ENCODE data around the gene PRCC. TPM values are rescaled to one million over a fixed set of nuclear protein-coding genes. Genes with fewer than 3 reads are reported as not detected.
A peak's percentile ranks its signal among the peaks of the same experiment; 100 is the strongest.

PRCC gene
- polyA plus RNA-seq, 12 donors, result 59.0 to 97.7 (median 65.5) TPM; not detected in 1

DNA sequence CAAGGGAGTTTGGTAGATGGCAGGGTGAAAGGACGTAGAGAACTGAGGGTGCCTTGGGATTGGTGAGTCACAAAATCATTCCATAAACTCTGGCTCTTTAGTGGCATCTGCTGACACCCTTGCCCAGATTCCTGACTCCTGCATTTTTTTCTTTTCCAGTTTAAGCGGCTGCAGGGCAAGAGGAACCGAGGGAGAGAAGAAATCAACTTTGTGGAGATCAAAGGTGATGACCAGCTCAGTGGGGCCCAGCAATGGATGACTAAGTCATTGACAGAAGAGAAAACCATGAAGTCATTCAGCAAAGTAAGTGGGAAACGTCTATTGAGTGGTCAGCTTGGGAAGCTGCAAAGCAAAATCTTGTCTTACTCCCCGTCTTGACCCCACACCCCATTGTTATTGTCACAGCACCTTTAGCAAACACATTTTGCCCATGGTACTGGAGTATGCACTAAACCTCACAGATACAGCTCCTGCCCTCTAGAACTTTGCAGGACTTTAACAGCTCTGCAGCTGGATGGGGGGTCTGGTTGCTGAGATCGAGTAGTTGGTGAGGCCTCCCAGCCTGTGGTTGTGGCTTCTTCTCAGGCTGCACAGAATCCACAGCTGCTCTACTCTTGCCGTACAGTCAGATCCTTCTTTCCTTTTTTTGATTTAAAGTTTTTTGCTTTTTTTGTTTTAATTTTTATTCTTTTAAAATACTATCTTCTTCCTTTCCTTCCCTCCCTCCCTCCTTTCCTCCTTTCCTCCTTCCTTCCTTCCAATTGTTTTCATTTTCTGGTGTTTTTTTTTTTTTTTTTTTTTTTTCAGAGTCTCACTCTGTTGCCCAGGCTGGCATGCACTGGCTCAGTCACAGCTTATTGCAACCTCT lies 27.4 kb downstream of the PRCC start:
- DNase-seq, result no peak

DNA sequence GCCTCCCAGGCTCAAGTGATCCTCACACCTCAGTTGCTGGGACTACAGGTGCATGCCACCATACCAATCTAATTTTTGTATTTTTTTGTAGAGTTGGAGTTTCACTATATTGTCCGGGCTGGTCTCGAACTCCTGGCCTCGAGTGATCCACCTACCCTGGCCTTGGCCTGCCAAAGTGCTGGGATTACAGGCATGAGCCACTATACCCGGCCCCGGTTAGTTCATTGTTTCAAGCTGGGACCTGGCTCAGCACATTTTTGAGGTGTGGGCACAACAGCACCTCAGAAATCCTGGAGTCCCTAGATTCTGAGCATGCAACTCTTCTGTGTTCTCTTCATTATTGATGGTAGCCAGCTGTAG lies 28.0 kb downstream of the PRCC start:
- no peak for DNase-seq

DNA sequence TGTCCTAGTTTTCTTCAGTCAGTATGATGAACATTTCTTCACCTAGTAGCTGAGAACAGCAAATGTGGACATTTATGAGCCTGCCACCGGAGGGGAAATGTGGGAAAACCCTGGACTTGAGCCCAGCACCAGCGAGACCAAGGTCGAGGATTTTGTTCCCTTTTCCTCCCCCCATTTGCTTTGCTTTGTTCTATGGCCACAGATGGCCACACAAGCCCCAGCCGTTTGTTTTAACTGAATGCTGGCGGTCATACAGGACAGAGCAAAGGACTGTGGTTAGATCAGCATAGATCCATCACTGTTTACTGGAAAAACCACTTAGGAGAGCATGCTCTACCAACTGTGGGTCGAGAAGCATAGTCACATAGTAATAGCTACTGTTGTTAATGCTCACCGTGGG lies 28.5 kb downstream of the PRCC start:
- DNase-seq, result no peak

DNA sequence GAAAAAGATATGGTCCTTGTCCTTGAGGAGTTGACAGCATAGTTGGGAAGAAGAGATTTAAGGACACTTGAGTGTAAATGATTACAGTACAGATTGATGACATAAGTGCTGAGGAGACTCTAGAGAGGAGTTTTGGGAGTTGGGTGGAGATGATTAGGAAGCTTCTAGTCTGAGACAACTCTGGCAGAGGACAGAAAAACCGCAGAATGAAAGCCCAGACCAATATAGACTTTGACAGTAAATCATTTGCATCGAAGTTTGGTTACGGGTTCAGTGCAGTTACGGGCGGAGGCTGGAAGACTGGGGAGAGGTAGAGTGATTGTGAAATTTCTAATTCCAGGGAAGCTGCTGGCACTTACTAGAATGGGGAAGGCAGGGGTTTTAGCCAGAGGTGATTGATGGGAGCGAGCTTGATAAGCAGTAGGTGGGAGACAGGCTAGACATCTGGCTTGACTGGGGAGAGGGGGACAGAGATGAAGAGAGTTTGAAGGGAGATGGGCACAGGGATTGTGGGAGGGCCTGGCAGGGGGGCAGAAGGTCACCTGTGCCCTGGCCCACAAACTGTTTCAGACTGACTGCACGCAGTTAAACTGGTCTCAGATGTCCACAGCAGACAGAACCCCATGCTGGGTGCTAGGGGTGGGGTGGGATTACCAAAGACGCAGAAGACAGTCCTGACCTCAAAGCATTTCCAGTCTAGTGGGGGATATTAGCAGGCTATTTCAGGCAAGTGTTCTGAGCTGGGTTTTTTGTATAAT lies 29.2 kb downstream of the PRCC start:
- DNase-seq, result no peak

DNA sequence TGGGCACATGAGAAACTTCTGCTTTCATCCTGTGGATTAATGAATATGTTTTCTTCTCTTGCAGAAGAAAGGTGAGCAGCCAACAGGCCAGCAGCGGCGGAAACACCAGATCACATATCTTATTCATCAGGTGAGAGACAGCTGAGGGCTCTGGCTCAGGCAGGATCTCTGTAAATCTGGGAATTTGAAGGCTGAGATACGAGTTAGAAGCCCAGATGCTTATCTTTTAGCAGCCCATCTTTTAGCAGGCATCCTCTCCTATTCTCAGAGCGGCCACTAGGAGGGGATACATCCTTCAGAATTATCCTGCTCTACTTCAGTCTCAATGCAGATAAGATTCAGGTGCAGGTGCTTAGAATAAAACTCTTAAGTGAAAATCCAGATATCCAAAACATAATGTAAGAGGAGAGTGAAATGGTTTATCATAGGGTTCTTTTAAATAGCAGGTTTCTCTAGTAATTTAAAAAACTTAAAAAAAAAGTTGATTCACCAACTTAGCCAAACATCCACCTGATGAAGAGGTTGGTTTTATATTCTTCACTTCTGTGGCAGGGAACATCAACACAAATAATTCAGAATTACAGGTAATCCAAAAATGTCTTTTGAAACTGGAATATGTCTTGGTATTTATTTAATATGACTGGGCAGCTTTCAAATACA lies 30.0 kb downstream of the PRCC start:
- peak; percentile 50 for DNase-seq

DNA sequence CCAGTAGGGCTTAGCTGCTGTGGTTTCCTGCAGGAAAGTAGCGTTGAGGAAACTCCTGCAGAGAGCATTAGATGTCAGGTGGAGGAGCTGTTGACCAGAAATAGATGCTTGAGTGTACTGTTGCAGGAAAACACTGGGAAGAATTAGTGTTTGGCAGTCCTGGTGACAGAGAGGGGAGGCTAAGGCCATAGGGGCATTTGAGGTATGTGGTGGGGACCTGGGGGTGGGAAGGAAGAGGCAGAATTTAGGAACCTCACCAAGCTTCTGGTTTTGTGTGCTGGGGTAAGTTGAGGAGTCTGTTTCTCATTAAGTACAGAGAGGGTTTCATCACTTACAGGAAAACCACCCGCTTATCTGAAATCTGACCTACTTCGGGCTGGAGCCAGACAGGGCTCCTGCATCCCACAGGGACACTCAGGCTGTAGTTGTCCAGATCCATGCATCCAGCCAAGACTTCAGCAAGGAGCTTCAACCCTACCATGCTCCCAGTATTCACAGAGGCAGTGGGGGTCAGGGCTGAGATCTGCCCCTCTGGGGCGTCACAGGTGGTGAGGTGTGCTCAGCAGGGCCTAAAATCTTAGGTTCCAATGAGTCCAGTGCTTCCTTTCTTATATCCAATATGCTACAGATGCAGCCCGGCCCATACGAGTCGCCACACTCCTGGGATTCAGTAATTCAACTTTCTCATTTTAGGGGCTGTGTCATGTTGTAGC lies 34.2 kb downstream of the PRCC start:
- DNase-seq, result no peak

DNA sequence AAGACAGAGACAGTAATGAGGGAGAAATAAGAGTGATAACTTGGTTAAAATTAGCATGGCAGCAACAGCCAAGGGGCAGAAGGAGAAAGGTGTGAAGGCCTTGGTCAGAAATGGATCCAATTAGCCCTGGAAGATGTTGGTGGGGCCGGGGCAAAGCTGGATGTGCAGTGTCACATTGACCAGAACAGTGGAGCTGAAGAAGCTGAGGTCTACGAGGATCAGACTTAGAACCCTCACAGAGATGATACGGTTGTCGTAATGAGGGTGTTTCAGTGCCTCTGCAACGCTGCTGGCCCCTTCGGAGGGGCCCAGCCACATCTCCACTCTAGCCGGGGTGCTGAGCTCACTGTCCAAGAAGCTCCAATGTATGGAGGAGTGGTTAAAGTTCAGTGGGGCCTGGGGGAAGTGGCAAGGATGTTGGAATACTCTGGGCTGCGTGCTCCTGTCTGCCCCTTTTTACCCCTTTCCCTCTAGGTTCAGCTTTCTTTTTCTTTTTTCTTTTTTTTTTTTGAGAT lies 35.1 kb downstream of the PRCC start:
- no peak for DNase-seq

DNA sequence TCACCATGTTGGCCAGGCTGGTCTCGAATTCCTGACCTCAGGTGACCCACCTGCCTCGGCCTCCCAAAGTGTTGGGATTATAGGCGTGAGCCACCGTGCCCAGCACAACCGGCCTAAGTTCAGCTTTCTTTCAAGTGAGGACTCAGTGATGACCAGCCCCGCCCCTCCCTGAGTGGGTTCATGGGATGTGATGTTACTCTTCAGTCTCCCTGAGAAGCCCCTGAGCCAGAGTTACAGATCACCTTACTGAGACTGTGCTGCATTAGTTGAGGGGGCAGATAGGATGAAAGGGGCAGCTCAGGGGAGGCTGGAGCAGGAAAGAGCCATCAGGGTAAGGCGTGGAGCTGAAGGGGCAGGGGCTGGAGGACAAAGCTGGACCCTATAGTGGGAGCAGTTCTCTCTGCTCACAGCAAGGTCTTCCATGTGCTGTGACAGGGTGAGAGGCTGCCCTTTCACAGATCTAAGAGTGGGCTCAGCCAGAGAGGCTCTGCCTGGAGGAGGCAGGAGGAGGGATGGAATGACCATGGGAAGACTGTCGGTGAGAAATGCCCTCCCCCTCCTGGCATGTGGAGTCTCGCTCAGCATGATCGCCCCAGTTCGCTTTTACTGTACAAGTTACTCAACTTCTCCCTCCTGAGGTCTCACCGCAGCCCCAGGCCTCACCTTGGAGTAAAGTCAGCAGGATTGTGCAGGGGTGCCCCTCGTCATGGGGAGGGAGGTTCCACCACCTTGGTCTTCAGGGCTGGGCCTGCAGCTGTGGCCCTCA lies 35.9 kb downstream of the PRCC start:
- DNase-seq, result no peak

DNA sequence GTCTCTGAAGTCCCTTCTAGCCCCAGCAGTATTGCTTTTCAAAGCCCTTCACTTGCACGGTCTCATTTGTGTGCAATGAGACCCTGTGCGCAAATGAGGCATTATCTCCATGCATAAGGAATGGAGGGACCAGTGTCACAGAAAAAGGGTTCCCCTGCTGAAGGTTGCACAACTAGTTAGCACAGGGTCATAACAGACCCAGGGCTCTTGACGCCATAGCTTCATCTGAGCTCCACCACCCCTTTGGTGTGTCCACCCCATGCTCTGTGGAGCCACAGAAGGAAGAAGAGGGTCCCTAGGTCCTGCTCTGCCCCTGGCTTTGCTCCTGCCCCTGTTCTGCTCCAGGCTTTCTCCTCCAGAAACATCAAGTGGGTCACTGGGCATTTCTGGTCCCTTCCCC lies 36.7 kb downstream of the PRCC start:
- DNase-seq, result no peak

DNA sequence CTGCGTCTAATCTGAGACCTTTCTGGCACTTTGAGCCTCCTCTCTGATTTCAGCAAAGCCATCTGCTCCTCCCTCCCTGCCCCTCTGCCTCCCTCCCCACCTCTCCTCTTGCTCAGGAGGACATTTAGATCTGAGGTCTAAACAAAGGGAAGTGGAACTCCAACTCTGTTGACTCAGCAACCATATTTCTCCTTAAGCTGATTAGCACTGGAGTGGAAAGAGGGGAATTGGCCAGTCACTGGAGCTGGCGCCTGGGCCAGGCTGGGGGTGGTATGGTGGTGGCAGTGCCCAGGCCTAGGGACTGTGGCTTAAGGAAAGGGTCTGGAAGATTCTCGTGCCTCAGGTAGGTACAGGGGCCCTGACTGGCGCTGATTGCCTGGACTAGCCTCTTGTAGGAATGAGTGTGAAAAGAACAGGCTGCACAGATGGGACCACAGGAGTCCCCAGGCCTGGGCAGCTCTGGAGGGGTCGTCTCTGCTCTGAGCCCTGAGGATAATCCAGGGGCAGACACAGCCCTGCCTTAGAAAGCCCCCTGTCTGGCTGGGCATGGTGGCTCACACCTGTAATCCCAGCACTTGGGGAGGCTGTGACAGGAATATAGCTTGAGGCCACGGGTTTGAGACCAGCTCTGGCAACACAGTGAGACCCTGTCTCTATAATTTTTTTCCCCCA lies 37.4 kb downstream of the PRCC start:
- no peak for DNase-seq

DNA sequence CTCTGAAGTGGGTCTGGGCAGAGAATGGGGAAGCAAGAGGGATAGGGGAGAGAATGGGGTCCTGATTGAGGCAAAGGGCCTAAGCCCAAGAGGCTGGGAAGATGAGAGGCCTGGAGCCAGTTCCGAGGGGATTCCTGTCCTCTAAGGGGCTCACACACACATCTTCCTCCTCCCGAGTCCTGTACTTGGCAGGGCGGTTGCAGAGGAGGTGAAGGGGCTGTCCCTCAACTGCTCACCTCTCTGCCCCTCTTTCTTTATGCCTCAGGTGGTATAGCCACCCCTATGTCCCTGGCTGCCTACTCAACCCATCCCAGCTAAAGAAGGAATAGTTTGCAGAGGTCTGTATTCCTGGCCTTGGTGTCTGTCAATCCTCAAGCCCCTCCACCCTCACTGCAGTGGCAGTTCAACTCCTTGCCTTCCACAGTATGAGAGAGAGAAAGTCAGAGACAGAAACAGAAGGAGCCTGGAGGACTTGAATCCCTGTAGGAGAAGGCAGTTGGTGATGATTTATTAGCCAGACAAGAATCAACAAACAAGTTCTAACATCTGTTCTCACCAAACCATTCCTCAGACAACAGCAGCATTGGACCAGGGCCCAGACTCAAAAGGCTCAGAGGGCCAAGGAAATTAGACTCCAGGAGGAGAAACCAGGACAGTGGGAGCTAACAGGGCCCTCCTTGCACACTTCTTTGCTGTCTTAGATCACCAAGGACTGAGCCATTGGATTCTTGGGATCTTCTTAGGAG lies 38.6 kb downstream of the PRCC start:
- DNase-seq, result peak; percentile 61

DNA sequence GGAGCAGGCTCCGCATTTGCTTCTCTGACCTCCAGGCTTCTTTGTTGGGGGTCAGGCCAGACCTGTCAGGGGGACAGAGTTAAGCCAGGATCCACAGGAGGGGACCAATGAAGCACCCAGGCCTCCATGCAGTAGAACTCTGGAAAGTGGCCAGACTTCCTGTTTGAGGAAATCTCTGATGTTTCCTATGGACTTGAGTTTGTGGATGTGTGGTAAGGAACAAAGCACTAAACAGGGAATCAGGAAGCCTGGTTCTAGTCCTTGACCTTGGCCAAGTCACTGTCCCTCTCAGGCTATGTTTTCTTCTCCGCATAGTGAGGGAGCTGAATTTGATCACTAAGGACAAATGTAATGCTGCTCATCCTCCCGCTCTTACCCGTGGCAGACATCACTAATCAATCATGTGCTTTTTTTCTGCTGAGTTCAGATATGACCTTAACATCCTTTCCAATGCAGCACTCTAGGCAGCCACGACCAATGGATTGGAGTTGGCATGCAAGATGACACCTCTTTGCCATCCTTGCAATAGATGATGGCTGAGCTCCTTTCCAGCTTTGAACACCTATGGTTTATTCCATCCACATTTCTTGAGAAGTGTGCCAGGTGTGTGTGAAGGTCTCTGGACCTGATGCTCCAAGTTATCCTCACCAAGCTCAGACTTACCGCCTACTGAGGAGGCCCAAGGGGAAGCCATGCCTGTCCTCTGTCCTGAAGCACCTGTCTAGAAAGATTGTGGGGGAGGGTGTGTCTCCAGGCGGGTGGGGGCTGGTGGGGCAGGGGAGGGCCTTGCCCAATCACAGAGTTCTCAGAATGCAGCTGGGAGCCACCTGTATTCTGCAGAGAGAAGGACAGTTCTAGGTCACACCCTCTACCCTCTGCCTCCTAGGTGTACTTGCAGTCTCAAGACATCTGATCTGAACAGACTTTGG lies 39.4 kb downstream of the PRCC start:
- DNase-seq, result no peak

DNA sequence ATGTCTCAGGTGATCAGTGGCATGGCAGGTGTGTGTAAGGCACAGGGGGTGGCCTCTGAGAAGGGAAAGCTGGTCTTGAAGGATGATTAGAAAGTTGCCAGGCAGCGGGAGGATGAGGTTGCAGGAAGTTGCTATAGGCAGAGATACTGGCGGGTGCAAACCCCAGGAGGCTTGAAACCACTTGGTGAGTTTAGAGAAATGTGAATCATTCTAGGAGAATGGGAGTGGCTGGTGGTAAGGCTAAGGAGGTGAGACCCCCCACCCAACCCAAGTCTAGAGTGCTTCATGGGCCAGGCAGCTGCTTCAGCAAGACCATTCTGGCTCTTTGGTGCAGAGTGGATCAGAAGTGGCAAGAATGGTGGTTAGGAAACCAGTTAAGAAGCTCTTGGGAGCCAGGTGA lies 40.3 kb downstream of the PRCC start:
- no peak for DNase-seq

DNA sequence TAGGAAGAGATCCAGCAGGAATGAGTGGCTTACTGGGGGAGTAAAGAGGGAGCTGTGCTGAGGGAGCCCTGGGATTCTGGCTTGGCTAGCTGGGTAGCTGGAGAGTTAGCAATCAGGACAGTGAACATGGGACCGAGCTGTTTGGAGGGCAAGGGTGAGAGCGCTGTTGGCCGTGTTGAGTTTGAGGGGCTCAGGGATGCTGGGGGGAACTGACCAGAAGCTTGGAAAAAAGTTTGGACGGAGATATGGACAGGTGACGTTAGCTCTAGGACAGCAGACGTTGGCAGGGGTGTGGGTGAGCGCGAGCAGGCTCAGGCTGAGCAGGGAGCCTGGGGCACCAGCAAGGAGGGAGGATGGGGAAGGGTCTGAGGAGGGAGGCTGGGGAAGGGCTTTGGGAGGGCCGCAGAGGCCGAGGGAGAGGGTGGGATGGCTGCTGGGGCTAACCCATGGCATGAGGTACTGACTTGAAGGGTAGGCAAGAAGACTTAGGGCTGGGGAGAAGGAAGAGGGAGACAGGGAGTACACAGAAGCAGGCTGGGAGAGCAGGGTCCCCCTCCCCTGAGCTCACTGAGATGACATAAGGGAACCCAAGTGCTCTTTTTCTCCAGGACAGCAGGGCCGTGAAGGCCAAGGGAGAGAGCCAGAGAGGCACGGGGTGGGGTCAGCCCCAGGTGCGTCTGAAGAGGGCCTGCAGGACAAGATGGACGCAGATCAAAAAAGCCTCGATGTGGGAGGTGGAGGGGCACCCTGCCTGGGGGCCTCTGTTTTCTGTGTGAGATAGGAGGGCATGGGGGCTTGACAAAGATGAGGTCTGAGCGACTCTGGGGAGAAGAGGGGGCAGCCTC lies 41.1 kb downstream of the PRCC start:
- no peak for DNase-seq

DNA sequence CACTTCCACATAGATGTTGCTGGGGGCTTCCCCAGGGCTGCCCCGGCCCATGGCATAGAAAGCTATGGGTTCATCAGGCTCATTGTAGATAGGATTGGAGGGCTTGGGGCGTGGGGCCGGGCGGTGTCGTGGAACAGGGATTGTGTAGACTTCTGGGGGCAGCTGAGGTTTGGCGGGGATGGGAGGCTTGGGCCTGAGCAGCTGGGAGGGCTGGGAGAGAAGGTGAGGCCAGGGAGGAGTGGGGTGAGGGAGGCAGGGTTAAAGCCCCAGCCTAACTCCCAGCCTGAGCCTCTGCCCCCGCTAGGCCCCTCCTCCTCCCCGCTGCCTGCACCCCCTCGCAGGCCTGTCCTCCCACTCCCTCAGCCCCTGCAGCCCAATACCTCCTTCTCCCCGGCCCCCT lies 41.9 kb downstream of the PRCC start:
- DNase-seq, result no peak

DNA sequence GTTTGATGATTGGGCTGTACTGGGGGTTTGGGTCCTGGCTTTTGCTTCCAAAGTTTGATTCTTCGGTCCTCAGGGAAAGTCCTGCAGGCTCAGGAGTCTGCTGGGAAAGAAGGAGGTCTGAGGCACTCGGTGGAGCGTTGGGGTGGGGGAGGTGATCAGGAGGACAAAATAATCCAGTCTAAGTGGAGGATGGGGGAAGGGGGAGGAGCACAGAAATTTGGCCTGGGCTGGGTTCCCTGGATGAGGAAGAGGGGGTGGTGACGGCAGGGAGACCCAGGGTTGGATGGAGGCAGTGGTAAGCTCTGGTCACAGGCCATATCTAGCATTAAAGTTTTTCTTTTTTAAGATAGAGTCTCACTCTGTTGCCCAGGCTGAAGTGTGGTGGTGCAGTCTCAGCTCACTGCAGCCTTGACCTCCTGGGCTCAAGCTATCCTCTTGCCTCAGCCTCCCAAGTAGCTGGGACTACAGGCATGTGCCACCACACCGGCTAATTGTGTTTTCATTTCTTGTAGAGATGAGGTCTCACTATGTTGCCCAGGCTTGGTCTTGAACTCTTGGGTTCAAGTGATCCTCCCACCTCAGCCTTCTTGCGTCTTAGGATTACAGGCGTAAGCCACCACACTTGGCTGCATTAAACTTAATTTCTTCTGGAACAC lies 42.5 kb downstream of the PRCC start:
- no peak for DNase-seq

DNA sequence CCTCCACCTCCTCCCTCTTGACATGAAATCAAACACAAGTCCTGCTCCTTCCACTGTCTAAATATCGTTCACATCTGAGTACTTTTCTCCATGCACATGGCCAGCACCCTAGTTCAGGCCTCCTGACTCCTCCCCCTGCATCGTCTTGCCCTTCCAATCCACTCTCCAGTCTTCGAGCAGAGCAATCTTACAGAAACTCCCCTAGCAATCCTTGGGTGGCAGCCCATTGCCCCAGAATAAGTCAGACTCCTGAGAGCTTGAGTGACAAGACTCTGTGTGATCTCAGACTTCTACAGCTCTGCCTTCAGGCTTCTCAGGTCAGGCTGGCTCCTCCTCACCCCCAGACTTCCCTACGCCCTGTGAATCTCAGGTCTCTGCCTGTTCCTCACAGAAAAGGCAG lies 43.8 kb downstream of the PRCC start:
- DNase-seq, result no peak
